ENCODE data around the gene IL4R.
"Not testable (repeated sequence)": the region's sequence is repeated elsewhere in the genome, so short reads cannot be mapped to it uniquely, and the experiment has no call there.

Gene IL4R

DNA sequence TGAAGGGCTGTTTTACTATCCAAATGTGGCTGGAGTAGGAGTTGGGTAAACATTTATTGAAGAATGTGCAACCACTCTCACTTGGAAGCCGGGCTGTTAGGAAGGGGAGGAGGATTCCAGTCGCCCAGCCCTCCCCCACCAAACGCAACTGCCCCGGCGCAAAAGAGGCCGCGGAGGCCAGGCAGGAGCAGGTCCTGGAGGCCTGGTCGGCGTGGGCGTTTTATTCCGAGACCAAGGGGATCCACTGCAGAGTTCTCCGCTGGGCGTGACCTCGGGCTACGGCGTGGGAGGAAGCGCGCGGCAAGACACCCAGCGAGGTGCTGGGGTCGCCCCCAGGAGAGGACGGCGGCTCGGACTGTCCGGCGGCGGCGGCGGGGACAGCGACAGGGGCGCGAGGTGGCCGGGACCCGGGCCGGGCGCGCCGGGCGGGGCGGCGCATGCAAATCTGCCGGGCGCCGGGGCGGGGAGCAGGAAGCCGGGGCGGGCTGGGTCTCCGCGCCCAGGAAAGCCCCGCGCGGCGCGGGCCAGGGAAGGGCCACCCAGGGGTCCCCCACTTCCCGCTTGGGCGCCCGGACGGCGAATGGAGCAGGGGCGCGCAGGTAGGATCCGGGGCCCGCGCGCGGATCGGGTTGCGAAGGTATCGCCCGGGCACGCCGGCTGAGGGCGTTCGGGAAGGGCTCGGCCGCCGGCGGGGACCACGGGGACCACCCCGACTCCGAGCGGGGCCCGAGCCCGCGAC lies at the start of gene IL4R:
Gene IL4R, plus strand, starts transcription at position 553 of the 739 bp plus-strand sequence. CDS start 26,230 bp downstream, outside the sequence.
- DNase-seq, result no peak

- DNase-seq, result no peak
Measured at GRCh38 chr16:27264151-27264550, 49.6 kb upstream of the IL4R start.

DNA sequence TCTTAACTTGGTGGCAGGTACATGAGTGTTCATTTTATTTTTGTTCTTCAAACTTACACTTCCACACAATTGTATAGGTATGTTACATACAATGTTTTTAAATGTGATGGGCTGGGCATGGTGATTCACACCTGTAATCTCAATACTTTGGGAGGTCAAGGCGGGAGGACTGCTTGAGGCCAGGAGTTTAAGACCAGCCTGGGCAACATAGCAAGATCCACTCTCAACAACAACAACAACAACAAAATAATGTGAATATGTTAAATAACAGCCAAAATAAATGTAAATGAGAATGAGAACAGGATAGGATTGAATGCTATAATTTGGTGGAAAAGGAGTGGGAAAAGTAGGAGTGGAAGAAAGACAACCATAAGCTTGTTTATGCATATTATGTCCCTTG lies 47.8 kb upstream of the IL4R start:
- no peak for DNase-seq

- no peak for DNase-seq
Measured at GRCh38 chr16:27267037-27267677, 46.6 kb upstream of the IL4R start.

DNA sequence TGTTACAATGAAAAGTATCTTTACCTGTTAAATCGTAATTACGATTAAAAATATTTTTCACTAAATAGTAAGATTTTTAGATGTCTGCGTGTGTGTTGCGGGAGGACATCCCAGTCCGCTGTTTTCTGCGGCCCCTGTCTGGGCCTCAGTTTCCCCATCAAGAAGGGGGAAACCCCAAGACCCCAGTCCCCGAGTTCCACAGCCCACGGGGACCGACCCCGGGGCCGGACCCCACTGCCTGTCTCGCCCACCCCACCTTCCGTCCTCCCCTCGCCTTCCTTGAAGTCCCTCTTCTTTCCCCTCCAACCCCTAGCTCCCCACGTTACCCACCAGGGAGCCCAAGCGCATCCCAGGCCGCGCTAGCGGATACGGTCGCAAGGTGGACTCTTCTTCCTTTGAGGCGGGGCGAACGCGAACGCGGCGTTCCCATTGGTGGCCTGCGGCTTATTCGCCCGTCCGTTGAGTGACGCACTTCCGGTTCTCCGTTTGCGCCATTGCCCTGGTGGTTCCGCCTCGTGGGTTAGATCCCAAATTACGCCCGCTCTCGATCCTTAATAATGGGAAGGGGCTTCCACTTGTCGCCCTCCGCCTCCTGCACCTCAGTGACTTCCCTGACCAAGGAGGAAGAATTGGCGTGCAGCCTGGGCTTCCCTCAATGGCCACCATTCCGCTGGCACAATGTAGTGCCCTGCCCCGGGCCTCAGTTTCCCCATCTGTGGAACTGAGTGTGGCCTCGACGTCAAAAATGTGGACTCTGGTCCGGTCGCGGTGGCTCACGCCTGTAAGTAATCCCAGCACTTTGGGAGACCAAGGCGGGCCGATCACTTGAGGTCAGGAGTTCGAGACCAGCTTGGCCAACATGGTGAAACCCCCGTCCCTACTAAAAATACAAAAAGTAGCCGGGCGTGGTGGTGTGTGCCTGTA lies 45.1 kb upstream of the IL4R start, which contains the start of gene NSMCE1:
Gene NSMCE1, minus strand, starts transcription at position 397 of the 924 bp plus-strand sequence. CDS start 11,202 bp downstream, outside the sequence.
- DNase-seq, result peak; percentile 93

GRCh38 chr16:27269300-27270150 lies 44.2 kb upstream of the IL4R start:
- DNase-seq, result no peak

DNA sequence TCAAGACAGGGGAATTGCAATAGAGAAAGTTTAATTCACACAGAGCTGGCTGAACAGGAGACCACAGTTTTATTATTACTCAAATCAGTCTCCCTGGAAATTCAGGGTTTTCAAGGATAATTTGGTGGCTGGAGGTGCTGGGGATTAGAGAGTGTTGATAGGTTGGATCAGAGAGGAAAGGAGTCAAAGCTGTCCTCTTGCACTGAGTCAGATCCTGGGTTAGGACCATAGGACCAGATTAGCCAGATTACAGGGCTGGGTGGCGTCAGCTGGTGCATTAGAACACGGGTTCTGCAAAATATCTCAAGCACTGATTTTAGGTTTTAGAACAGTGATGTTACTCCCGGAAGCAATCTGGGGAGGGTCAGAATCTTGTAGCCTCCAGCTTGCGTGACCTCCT lies 43.4 kb upstream of the IL4R start:
- DNase-seq, result no peak

GRCh38 chr16:27272076-27272475 lies 41.7 kb upstream of the IL4R start:
- no peak for DNase-seq

DNA sequence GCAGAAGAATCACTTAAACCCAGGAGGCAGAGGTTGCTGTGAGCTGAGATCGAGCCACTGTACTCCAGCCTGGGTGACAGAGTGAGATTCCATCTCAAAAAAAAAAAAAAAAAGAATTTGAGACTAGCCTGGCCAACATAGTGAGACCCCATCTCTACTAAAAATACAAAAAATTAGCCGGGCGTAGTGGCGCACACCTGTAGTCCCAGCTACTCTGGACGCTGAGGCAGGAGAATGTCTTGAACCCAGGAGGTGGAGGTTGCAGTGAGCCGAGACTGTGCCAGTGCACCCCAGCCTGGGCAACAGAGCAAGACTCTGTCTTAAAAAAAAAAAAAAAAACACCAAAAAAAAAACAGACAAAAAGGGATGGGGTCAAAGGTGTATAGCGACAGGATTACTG lies 41.1 kb upstream of the IL4R start:
- not testable (repeated sequence) for DNase-seq

GRCh38 chr16:27273330-27273669 lies 40.5 kb upstream of the IL4R start:
- DNase-seq, result no peak

DNA sequence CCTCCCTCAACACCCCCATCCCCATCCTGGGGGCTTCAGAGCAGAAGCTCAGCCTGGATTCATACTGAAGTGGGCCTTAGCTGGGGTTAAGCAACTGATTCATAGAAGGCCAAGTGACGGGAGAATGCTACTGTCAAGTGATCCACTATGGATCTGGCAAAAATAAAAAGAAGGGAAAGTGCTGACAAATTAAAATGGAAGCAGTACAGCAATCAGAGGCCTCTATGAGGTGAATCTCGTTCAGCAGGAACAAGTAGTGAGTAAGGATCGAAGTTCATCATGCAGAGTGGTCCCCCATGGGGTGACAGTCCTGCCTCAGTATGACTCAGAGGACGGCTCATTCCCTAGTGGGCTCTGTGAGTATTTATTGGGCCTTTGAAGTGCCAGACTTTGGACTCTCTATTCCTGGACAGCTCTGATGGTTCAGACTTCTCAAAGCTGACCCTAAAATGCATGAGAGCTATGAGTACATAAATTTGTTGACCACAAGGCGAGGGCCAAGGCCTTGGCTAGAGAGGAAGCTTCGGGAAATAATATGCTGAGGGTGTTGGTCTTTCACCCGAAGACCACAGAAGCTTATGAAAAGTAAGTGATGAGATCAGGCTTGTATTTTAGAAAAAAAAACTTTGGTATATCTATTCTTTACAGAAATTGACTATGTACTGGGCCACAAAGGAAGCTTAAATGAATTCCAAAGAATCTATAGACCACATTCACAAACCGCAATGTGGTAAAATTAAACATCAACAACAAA lies 39.9 kb upstream of the IL4R start:
- no peak for DNase-seq

DNA sequence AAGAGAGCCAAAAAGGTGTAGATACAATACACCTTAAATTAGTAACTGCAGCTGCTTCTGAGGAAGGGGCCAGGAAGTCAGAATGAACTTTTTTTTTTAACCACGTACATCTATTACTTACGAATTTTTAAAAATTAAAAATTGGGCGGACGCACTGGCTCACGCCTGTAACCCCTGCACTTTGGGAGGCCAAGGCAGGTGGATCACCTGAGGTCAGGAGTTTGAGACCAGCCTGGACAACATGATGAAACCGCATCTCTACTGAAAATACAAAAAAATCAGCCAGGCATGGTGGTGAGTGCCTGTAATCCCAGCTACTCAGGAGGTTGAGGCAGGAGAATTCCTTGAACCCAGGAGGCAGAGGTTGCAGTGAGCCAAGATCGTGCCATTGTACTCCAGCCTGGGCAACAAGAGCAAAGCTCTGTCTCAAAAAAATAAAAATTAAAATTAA lies 39.3 kb upstream of the IL4R start:
- DNase-seq, result not testable (repeated sequence)

DNA sequence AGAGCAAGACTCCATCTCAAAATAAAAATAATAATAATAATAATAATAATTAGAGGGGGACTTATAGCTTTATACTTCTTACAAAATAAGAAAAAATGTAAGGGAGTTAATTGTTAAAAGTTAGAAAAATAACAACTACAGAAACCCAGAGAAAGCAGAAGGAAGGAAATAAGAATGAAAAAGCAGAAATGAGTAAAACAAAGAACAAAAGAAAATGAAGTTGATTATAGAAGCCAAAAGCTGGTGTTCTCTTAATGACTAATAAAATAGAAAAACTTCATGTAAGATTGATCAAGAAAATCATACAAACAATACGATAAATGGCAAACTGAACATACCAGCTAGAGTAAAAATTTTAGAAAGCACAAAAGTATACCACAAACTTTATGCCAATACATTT lies 38.4 kb upstream of the IL4R start:
- no peak for DNase-seq

DNA sequence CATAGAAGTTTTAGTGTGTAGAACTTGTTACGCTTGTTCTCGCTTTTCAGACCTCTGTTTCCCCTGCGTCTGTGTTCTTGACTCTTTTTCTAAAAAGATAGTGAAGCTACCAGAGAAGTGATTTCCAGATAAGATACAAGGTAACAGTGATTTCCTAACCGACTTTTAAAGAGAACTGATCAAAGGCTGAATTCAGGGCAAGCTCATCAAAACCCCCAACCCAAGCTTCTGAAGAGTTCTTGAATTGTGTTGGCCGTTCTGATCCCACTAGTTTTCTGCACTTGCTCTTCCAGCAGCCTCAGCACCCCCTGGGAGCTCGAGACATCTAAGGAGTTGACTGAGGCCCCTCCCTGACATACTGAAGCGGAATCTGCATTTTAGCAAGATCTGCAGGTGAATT lies 32.5 kb upstream of the IL4R start:
- DNase-seq, result no peak

- DNase-seq, result no peak
Measured at GRCh38 chr16:27284865-27285675, 28.7 kb upstream of the IL4R start.

GRCh38 chr16:27285676-27286196 lies 28.0 kb upstream of the IL4R start:
- no peak for DNase-seq

GRCh38 chr16:27286451-27286850 lies 27.3 kb upstream of the IL4R start:
- DNase-seq, result no peak

GRCh38 chr16:27287051-27287811 lies 26.5 kb upstream of the IL4R start:
- DNase-seq, result no peak

- no peak for DNase-seq
Measured at GRCh38 chr16:27287887-27288286, 25.9 kb upstream of the IL4R start.

DNA sequence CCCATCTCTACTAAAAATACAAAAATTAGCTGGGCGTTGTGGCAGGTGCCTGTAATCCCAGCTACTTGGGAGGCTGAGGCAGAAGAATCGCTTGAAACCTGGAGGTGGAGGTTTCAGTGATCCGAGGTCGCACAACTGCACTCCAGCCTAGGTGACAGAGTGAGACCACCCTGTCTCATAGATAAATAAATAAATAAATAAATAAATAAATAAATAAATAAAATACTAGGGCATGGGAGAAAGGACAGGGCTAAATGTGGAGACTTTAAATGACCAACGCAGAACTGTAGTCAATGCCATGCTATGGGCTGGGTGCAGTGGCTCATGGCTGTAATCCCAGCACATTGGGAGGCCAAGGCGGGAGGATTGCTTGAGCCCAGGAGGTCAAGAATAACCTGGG lies 25.5 kb upstream of the IL4R start:
- DNase-seq, result not testable (repeated sequence)

Measured in NCI-H2029 (cell line).